Heart left ventricle (tissue), 16 donors: Measurements from ENCODE around the gene CD69. TPM values are rescaled to one million over a fixed set of nuclear protein-coding genes. Genes with fewer than 3 reads are reported as not detected.

Experiments used
- ATAC-seq, 4 donors: fragments of 200-7000 bp; cut with Tn5 transposase; one replicate each; pipeline ENCODE4 v1.9.1; 2020 to 2022; ENCODE audit warnings: moderate library complexity in 4 of 4, mild to moderate bottlenecking in 3 of 4, moderate number of reproducible peaks in 1 of 4
- DNase-seq, 5 donors: peaks; one replicate each; pipeline ENCODE4 v3.0.0-alpha.2; 2020
- H3K27ac ChIP-seq, 12 donors: fragments of 200-600 bp; sonication (generic) in 4 of 12; one replicate each; pipeline versions ENCODE4 v1.5.0 to v1.8.0; 2016 to 2022; ENCODE audit warnings: mild to moderate bottlenecking in 2 of 12
- H3K27me3 ChIP-seq, 9 donors: fragments of 200-600 bp; sonication (generic) in 2 of 9; one replicate each; pipeline versions ENCODE4 v1.5.1 to v1.8.0; 2016 to 2022; ENCODE audit warnings: mild to moderate bottlenecking in 3 of 9
- H3K36me3 ChIP-seq, 9 donors: fragments of 200-600 bp; sonication (generic) in 2 of 9; one replicate each; pipeline versions ENCODE4 v1.5.0 to v1.8.0; 2018 to 2022; ENCODE audit warnings: mild to moderate bottlenecking in 2 of 9
- H3K4me1 ChIP-seq, 12 donors: fragments of 200-600 bp; sonication (generic) in 4 of 12; one replicate each; pipeline versions ENCODE4 v1.5.0 to v1.8.0; 2016 to 2022; ENCODE audit warnings: mild to moderate bottlenecking in 3 of 12
- H3K4me3 ChIP-seq, 12 donors: fragments of 200-600 bp; sonication (generic) in 4 of 12; one replicate each; pipeline versions ENCODE4 v1.5.0 to v1.8.0; 2017 to 2022; ENCODE audit warnings: mild to moderate bottlenecking in 9 of 12, moderate library complexity in 4 of 12
- H3K9me3 ChIP-seq, 12 donors: fragments of 200-600 bp; sonication (generic) in 4 of 12; one replicate each; pipeline versions ENCODE4 v1.5.0 to v1.8.0; 2016 to 2022; ENCODE audit warnings: mild to moderate bottlenecking in 1 of 12
- CTCF ChIP-seq, 12 donors: fragments of 200-600 bp; sonication (generic) in 4 of 12; IDR thresholded peaks; one replicate each; pipeline versions ENCODE4 v1.5.0 to v1.8.0; 2018 to 2022; ENCODE audit warnings: antibody characterized with exemption in 12 of 12, mild to moderate bottlenecking in 5 of 12
- POLR2A ChIP-seq, 2 donors: fragments of 450-650 bp; IDR thresholded peaks; one replicate each; pipeline ENCODE4 v1.6.1; 2017; ENCODE audit warnings: antibody characterized with exemption in 2 of 2, mild to moderate bottlenecking in 2 of 2, moderate library complexity in 2 of 2
- WGBS, 4 donors: extraction: QIAGEN DNeasy Blood & Tissue Kit in 2 of 4; methylation state at CpG; one replicate each; pipeline versions ENCODE4 v1.1.5 to v1.1.7; 2013 to 2018; 5-methylcytosine and 5-hydroxymethylcytosine counted together
- intact Hi-C, 10 donors: fragments of 100-400 bp; cut with DNase I; formaldehyde crosslinking; loops; one replicate each; pipeline versions ENCODE4 v1.11.1 to v1.14.2; 2022
- polyA plus RNA-seq, 2 donors: library from polyadenylated mRNA; stranded (reverse); fragments of 200-250 nt; gene quantifications; one replicate each; pipeline ENCODE4 v1.2.3, GENCODE V29; 2013
- total RNA-seq, 9 donors: library from RNA; depleted of rRNA in 2 of 9; stranded (reverse); fragments of >200 nt in 2 of 9; fragmentation: NEBNext Ultra II Directional in 3 of 9; extraction: Animal tissue kit (Norgen Biotek cat#: 25700) in 3 of 9; gene quantifications; one replicate each; pipeline versions ENCODE4 v1.1.0 to v1.2.4, GENCODE V29; 2016 to 2023
- donor health status: ischemic (EF 13 %, LVEDD 7.1; RV severe dilation, severe dysfunction).
- donor health status: healthy with polysubstance abuse.
- donor health status: DM: no; HTN: yes; CAD: no.
- donor health status: DM: no; HTN: no; CAD: no.
- donor health status: ischemic (EF 25% LVEDD 6.9; RV normal size, moderate dysfunction).
- donor health status: ischemic (EF 25% LVEDD 5.7; RV mildly dilated, moderate dysfunction).
- donor health status: healthy.
- donor health status: DM: yes; HTN: yes; CAD: no.
- donor health status: ischemic (EF 35%, LVEDD 5.7; RV mildly dilated, moderate dysfunction).
- donor health status: nonischemic (EF 11% LVEDD 7.7; RV severe dilation, severe dysfunction).
- donor health status: DM: yes; HTN: yes; CAD: no.
- donor health status: PGD.
- donor health status: ischemic (EF 29% LVEDD 5.4; RV normal size, mild dysfunction).
- donor health status: nonischemic (EF 23%, LVEDD 6.1; RV moderate dilation, normal function).

Gene CD69
- total and polyA plus RNA-seq, 11 donors: 0.16 to 6.4 (median 0.43) TPM; not detected in 3

DNA sequence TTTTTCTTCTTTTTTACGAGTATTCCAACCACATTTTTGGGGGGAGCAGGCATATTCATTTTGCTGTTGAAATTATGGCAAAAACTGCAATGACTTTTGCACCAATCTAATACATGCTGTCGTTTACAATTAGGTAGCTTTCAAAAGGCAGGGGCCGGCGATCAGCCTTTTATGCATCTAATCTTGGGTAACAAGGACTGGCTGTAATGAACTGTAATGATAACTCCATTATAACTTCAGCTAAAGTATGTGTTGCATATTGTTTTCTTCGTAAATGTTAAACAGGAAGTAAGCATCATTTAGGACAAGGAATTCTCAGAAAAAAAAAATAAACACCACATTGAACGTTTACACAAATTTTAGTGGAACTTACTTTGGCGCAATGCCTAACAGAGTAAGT lies 36.3 kb upstream of the CD69 start:
- no peak for TF ChIP-seq POLR2A (IDR thresholded peaks at IDR 0.05)
- TF ChIP-seq CTCF (IDR thresholded peaks at IDR 0.05): no peak
- 65 to 73% (median 70%) methylated on average over 7 of the region's 7 CpGs for WGBS, 4 donors
- no peak for DNase-seq
- no peak for ATAC-seq
- intact Hi-C loops: loop anchor here in 1 of 10 donors (5.0 kb wide), 1 partner anchor 45 kb away; no protein-coding TSS in a partner anchor
- Histone ChIP-seq H3K27me3 (no peaks in the 10 kb centered on the region), H3K4me1 (peaks cover 0 to 32% (median 0%) of the 10 kb centered on the region in 12 donors), H3K36me3 (no peaks in the 10 kb centered on the region), H3K4me3 (no peak overlapping the region), H3K27ac (no peak overlapping the region), H3K9me3 (no peaks in the 10 kb centered on the region)

DNA sequence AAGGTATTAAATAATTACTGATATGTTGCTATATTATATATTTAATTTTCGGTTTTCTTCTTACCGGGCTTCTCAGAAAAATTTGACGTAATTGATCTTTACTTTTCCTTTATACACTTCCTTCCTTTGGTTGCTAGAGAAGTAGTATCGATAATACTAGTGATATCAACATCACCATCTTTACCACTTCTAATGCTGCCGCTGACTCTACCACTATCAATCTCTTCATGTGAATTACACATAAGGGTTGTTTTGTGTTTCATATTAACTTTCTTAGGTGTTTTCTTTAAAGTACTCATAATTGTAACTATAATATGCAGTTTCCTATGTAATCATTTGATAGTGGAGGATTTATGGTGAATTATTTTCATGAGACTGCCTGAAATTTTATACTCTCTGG lies 35.6 kb upstream of the CD69 start:
- 69 to 93% (median 89%) methylated on average over 5 of the region's 5 CpGs for WGBS, 4 donors
- intact Hi-C loops: loop anchor here in 1 of 10 donors (5.0 kb wide), 1 partner anchor 44 kb away; no protein-coding TSS in a partner anchor
- Histone ChIP-seq H3K4me3 (no peak overlapping the region), H3K4me1 (peaks cover 0 to 32% (median 0%) of the 10 kb centered on the region in 12 donors), H3K9me3 (no peaks in the 10 kb centered on the region), H3K27ac (peak overlapping the region in 1 of 12 donors; percentile 14), H3K27me3 (no peaks in the 10 kb centered on the region), H3K36me3 (no peaks in the 10 kb centered on the region)
- ATAC-seq (no peak), DNase-seq (no peak)
- TF ChIP-seq CTCF (IDR thresholded peaks at IDR 0.05) (no peak), POLR2A (IDR thresholded peaks at IDR 0.05) (no peak)

- no peaks in the 10 kb centered on the region for H3K27me3 ChIP-seq
- intact Hi-C loops: loop anchor here in 1 of 10 donors (5.0 kb wide), 1 partner anchor 44 kb away; no protein-coding TSS in a partner anchor
- DNase-seq: no peak
- peak overlapping the region in 1 of 12 donors; percentile 14 for H3K27ac ChIP-seq
- WGBS, 4 donors: 87 to 92% (median 90%) methylated on average over 2 of the region's 2 CpGs
- H3K4me3 ChIP-seq: no peak overlapping the region
- no peak for TF ChIP-seq POLR2A (IDR thresholded peaks at IDR 0.05)
- TF ChIP-seq CTCF (IDR thresholded peaks at IDR 0.05): no peak
- H3K36me3 ChIP-seq: no peaks in the 10 kb centered on the region
- no peak for ATAC-seq
- H3K4me1 ChIP-seq: peaks cover 0 to 32% (median 0%) of the 10 kb centered on the region in 12 donors
- H3K9me3 ChIP-seq: no peaks in the 10 kb centered on the region
Observed at GRCh38 chr12:9795945-9796344, 35.2 kb upstream of the CD69 start.

- intact Hi-C loops: loop anchor here in 1 of 10 donors (5.0 kb wide), 1 partner anchor 42 kb away; no protein-coding TSS in a partner anchor
- H3K4me1 ChIP-seq: peaks cover 0 to 32% (median 0%) of the 10 kb centered on the region in 12 donors
- TF ChIP-seq CTCF (IDR thresholded peaks at IDR 0.05): no peak
- no peak for TF ChIP-seq POLR2A (IDR thresholded peaks at IDR 0.05)
- peaks cover 0 to 9% (median 0%) of the 10 kb centered on the region in 12 donors for H3K9me3 ChIP-seq
- no peaks in the 10 kb centered on the region for H3K36me3 ChIP-seq
- ATAC-seq (no peak), DNase-seq (no peak)
- no peak overlapping the region for H3K27ac ChIP-seq
- WGBS, 4 donors: 55 to 67% (median 60%) methylated on average over 2 of the region's 2 CpGs
- peak overlapping the region in 1 of 12 donors; percentile 1 for H3K4me3 ChIP-seq
- no peaks in the 10 kb centered on the region for H3K27me3 ChIP-seq
Observed at GRCh38 chr12:9794484-9795093, 33.9 kb upstream of the CD69 start.
